ENCODE data around the gene PTPRT.

The PTPRT gene

DNA sequence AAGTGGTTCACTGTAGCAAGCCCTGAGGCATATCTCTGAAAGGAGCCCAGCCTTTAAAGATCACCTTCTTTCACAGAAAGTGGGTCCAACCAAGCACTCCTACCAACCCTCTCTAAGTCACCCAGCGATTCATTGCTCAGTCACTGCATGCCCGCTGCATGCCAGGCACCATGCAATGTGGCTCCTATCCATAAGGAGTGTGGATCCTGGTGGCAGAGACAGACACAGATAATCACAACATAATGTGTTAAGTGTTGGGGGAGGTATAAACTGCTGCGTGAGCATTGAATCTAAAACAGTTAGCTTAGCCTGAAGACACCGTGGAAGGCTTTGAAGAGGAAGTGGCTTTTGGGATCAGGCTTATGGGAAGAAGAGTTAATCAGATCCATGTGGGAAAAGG lies 659.5 kb downstream of the PTPRT start:
- no peak for DNase-seq

DNA sequence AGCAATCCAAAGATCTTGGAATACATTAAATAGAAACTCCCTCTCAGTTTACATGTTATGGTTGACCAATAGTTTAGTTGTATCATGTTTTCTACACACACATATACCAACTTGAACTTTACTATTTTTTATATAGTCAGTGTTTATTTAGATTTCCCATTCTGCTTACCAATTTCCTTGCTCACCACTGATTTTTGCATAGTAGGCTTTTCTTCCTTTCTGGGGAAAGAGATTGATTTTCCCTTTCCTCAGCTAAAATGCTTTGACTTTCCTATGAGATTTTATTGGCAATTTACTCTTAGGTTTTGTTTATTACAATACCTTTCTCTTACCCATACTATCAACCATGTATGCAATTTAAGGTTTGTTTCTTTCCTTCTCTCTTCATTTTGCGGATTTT lies 665.6 kb downstream of the PTPRT start:
- DNase-seq, result no peak

DNA sequence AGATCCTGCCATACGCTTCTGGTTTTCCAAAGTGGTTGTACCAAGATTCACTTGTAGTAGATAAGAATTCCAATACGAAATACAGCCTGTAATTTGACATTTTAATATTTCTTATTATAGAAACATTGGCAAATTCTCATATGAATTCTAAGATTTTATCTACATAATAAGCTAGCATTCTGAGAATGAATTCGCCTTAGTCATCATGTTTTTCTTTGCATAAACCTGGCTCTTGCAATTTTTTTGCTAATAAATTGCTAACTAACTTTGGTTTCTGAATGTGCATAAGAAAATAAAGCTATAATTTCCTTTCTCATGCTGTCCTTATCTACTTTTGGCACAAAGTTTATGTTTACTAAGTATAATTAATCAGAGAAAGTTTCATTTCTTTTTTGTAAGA lies 673.0 kb downstream of the PTPRT start:
- DNase-seq, result no peak

DNA sequence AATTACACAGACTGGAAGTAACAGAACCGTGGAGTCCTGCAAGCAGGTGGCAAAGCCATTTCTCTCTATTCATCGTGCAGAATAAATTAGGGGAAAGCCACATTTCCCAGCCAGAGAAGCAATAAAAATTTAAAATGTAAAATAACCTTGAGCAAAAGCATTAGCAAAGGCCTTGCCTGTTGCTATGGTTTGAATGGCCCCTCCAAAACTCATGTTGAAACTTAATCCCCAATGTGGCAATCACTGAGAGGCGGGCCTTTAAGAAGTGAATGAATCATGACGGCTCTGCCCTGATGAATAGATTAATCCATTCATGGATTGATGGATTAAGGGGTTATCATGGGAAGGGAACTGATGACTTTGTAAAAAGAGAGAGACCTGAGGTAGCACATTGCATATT lies 679.0 kb downstream of the PTPRT start:
- DNase-seq, result no peak

DNA sequence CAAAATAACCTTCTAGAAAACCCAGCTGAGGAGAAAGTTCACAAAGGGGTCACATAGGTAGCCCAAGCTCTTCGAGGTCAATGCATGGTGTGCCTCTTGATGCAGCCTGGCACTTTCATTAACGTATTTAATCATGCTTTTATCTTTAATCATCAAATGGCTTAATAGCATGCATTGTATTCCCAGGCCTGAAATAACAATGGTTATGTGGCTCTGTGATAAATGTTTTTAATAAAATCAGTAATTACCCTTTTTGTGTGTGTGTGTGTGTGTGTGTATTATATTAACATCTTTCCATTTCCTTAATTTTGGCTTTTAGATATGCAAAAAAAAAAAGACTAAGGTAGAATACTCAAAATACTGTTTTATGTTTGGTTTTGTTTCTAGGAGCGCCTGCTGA lies 681.8 kb downstream of the PTPRT start:
- DNase-seq, result no peak

DNA sequence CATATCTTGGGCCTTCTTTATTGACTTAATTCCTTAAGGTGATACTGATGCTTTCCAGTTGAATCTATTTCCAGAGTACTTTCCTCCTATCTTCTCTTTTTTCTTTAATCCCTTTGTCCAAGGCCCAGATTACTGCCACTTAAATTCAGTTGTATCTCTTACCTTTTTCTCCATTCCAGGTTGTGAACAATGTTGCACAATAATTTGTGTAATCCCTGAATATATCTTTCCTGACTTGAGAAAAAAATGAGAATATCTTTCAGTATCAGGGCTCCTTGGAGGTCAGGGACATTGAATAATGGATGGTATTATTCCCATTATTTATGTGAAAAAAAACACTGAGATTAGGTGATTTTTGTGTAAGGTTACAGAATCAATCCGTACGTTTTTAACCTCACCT lies 683.3 kb downstream of the PTPRT start:
- DNase-seq, result no peak

DNA sequence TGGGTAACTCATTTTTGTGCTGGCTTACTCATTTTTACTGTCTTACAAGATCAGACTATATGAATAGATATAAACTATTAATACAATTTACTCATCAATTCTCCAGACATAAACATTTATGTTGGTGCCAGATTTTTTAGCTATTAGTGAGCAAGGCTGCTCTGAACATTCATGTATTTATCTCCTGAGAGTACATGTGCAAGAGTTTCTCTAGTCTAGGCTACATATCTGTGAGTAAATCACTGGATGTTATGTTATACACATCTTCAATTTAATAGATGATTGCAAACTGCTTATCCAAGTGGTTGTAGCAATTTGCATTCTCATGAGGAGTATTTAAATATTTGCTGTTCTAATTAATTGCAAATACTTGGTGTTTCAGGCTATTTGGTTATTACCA lies 687.1 kb downstream of the PTPRT start:
- DNase-seq, result no peak

DNA sequence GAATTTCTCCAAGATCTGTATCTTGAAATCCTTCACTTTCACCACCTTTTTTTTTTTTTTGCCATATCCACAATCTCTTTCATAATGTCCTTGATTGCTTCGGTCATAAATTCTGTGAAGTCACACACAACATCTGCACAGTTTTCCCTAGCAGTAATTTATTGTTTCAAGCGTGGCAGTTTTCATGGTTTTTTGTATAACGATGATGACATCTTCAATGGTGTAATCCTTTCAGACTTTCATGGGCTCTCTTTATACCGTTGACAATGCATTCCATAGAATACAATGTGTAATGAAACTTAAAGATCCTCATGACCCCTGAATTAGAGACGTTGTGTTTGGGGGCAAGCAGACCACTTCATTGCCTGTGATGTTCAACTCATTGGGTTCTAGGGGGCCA lies 693.1 kb downstream of the PTPRT start:
- DNase-seq, result no peak

DNA sequence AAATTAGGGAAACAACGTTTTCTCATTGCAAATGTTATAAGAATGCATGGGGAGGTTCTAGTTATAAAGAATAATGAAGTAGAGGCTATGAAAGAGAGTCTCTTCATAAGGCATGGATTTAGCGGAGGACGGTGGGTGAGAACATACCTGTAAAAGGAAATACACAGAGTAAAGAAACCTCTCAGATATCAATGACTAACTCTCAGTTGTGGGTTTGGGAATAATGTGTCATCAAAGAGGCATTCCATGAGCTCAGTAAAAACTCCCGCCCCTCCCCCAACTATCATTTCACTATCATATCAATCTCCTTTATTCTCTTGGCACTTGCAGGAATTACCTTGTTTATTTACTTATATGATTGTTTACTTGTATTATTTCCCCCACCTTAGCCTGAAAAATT lies 695.4 kb downstream of the PTPRT start:
- no peak for DNase-seq

DNA sequence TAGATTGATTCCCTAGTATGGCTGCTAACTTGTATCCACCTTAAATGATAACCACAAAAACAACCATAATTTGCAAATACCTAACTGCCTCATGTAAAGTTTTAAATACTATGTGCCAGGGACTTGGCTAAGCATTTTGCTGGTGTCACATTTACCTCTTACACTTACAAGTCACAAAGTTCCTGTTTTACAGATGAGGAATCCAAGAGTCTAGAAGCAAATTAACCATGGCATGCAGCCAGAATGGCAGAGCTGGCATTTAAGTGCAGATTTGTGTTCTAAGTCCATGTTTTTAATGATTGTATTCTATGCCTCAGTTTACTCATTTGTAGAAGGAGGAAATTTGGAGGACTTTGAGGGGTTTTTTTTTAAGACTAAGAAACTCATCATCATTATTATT lies 696.7 kb downstream of the PTPRT start:
- no peak for DNase-seq

DNA sequence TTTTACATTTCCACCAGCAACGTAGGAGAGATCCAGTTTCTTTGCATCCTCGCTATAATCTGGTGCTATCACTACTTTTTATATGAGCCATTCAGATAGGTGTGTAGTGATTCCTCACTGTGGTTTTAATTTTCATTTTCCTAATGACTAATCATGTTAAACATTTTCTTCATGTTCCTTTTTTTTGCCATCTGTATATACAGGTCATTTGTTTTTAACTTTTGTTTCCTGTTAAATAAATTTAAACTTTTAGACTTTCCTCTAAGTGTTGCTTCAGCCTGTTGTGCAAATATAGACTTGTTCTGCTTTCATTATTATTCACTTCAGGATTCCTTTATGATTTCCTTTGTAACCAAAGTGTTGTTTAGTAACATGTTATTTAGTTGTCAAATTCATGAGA lies 697.4 kb downstream of the PTPRT start:
- no peak for DNase-seq

DNA sequence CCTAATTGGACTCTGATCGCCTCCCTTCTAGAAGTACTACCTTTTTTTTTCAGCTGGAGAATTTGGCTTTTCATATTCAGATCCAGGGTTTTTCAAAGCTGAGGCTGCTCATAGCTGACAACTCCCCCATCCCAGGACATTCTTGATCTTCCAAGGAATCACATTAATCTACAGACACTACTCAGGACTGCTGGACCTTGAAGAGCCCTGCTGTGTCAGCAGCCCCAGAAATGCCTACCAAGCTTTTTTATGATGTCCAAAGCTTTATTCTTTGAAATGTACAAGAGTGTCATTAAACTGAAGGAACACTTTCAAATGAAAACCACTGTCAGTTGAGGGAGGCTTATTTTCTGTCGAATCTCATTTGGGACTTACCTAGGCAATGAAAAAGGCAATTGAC lies 704.1 kb downstream of the PTPRT start:
- DNase-seq, result no peak

DNA sequence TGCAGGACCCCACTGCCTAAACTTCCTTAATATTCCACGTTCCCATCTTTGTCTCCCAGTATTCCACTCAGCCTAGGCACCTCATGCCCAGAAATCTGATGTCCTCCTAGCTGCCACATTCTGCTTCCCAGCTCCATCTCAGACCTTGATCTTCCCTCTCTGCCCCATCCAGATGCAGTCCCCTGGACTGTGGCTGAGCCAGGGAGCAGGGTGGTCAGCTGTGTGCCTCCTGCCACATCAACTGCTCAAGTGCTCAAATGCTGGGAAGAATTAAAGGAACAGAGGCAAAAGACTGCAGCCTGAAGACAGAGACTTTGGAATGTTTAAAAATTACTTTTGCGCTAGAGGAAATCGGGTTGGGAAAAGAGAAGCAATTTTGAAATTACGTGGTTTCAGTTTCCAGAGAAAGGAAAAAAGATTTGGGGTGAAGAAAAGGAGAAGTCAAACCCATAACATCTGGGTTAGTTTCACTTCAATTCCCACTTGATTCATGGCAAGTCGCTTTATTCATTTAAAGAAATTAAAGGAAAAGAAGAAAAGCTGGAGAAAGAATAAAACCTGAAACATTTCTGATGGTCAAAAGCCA lies 704.8 kb downstream of the PTPRT start:
- DNase-seq, result no peak

DNA sequence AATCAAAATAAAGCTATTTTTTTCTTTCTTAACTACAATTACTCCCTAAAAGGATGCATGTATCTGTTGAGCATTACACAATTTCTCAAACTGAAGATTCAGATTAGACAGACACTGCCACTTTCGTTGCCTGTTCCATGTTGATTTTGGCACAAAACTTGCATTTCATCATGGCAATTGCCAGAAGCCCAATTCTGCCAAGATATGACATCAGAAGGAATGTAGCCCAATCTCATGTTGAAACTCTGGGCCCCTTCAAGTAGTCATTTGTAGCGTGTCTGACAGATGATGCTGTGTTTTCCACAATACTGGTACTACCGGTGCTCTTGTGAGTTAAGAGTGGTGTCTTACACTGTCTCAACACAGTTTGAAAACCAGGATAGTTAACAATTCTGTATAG lies 705.4 kb downstream of the PTPRT start:
- DNase-seq, result no peak

DNA sequence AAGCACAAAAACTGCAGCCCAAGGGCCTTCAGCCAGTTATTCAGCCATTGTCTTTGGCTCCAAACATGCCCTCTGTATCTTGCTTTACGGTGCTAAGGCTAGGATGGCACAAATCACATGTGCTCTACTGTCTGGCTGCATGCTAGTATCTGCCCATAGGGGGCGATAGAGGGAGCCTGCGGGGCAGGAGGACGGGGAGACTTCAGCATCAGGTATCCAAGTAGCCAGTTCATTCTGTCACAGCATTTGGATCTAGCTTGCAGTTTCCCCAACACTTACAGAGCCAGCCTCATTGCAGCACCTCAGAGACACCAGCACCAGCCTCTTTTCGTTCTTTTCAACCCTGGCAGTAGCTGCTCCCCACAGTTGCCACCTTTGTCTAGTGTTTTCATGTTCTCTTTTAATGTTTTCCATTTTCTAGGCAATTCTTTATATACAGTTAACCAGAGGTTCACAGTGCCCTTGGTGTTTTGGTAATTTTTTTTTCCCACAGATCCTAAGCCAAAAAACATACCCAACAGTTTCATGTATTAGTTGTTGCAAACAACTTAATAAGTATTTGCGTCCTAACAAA lies 705.9 kb downstream of the PTPRT start:
- DNase-seq, result no peak

DNA sequence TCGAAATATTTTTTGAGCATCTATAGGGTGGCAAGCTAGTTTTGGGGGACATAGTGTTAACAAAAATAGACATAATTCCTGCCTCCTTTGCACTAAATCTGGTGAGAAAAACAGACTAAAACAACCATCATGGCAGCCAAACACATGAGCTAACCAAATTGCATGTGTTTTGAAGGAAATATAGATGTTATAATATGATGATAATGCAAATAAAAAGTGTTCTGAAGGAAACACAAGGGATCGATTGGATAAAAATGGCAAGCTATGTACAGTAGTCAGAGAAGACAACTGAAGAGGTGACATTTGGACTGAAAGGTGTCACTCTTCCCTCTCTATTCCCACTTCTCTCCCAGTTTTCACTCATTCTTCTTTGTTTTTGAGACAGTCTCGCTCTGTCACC lies 706.9 kb downstream of the PTPRT start:
- DNase-seq, result no peak

DNA sequence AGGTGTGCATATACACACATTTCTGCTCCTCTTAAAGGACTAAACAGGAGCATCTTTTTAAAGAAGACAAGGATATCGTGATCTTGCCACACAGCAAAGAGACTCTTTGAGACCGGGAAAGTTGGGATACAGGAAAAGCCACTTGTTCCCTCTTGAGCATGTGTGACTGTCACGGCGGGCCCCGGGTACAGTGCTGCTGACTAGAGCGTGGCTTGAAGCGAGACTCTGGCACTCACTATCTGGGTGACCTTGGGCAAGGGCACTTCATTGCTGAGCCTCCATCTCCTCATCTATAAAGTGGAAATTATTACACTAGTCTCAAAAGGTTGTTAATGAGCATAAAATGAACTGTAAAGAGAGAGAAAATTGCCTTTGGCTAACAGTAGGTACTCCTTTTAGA lies 713.9 kb downstream of the PTPRT start:
- DNase-seq, result no peak

DNA sequence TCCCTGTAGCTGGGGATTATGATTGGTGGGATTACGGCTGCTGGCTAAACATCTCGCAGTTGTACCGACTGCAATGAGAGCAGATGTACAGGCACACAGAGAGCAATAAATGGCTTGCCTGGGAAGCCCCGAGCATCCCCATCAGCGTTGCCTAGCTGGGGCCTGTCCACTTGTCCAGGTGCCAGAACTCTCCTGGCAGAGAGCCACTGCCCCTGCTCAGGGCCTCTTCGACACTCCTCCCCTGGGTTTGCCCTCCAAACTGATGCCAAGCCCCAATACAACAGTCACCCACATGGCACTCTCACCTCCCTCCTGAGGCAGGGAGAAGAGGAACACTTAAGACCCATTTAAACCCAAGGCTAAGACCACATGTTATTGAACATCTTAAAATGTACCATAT lies 715.1 kb downstream of the PTPRT start:
- DNase-seq, result no peak

DNA sequence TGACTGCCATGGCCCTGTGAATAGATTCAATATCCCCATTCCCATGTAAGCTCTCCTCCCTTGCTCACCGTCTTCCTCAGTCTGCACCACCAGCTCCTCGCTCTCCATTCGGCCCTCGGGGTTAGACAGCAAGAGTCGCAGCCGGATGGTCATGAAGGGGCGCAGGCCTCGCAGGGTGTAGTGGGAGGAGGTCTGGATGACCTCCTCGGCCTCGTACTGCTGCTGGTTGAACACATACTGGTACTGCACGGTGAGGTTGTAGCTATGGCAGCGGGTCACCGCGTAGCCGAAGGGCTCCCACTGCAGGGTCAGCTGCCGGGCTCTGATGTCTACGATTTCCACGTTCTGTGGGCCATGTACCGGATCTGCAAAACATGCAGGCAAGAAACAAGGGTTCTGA lies 717.5 kb downstream of the PTPRT start:
- no peak for DNase-seq

DNA sequence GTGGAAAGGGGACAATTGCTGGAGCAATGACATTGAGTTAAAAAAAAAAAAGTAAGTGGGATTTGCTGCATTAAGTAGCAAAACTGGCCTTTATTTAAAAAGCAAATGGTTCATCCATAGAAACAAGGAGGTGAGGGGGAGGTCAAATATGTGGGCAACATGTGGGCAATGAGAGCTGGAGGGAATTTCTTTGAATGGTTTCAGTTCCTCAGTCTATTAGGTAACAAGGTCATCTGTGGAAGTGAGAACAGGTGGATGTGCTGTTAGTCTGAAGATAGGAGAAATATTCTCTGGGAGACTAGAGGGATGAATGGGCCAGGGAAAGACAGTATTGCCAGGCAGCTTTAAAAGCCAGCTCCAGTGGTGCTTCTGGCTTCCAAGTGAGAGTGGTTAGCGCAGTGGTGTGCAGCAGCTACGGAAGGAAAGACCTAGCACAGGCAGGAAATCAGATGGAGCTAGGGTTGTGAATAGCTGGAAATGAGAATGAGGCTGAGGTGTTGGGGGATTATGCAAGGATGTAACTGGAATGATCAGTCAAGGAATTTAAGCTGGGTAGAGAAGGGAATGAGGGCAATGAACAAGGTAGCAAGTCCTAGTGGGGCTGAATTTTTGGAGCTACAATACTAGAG lies 727.6 kb downstream of the PTPRT start:
- no peak for DNase-seq

DNA sequence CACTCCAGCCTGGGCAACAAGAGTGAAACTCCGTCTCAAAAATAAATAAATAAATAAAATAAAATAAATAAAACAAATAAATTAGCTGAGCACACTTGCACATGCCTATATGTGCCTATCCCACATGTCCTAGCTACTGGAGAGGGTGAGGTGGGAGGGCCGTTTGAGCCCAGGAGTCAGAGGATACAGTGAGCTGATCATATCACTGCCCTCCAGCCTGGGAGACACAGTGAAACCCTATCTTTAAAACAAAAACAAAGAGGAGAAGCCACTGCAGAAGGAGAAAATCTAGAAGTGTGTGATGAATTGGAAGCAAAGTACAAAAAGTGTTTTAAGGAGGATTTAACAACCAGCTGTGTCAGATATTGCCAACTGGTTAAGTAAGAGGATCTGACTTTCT lies 728.4 kb downstream of the PTPRT start:
- no peak for DNase-seq

DNA sequence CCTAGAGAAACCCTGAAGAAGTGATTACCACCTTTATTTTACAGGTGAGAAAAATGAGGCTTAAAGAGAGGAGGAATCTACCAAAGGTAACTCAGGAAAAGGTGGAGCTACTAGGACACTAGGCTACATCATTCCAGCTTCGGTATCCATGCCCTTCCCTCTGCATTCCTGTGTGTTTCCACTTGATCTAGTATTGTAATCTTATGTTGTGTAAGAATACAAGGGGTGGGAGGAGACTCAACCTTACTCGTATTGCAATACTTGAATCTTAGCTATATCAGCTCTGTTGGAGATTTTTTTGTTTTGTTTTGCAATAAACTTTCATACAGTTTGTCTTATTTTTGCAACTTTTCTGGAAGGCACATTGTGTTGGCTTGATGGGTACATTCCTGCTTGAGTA lies 742.4 kb downstream of the PTPRT start:
- no peak for DNase-seq

DNA sequence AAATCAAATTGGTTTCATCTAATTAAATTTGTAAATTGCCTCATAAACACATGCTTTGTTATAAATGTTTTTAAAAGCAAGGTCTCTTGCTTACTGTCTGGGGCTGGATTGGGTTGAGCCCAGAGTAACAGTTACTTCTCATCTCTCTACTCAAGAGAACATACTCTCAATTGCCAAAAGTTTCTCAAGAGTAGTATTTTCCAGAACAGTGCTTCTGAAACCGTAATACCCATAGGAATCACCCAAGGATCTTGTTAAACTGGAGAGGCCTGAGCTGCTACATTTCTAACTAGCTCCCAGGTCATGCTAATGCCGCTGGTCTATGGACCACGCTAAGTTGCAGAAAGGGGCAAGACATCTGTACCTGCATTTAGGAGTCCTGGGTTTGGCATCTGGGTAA lies 744.9 kb downstream of the PTPRT start:
- no peak for DNase-seq

DNA sequence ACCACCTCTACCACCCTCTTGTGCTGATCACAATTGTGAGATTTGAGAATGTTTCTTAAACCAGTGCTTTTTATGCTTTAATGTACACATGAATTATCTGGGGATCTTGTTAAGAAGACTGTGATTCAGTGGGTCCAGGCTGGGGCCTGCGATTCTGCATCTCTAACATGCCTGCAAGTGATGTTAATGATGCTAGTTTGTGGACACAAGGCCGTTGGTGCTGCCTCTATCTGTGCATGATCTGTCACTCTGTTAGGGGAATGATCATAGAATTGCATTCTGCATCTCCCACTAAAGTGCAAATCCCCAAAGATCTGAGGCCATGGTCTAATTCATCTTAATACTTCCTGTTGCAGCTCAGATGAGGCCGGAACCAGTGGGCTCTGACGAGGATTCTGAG lies 746.5 kb downstream of the PTPRT start:
- no peak for DNase-seq

DNA sequence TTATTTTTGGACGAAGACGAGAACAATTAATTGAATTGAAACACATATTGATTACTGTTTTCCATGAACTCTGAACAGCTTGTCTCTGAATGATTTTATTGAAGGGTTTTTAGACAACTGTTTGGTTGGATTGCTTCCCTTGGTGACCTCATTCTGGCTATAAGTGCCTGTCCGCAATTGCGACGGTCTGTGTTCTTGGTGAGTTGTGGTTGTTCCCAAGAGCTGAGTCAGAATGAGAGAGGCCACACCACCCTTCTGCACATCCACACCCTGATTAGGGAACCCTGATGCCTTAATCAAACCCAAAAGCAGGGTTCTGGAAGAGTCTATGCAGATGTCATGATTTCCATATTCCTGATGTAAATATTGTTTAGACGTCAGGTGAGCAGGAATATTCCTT lies 747.0 kb downstream of the PTPRT start:
- no peak for DNase-seq
